NCI-H2081 treated with DMSO at 0.1 percent for 48 hours (cell line): ENCODE results near the gene PHPT1.
"Not testable (repeated sequence)": the region's sequence is repeated elsewhere in the genome, so short reads cannot be mapped to it uniquely, and the experiment has no call there.

ENCODE experiments used
- DNase-seq: peaks from one replicate; lab custom pipeline; 2025; lab: John Stamatoyannopoulos, UW

PHPT1 gene

DNA sequence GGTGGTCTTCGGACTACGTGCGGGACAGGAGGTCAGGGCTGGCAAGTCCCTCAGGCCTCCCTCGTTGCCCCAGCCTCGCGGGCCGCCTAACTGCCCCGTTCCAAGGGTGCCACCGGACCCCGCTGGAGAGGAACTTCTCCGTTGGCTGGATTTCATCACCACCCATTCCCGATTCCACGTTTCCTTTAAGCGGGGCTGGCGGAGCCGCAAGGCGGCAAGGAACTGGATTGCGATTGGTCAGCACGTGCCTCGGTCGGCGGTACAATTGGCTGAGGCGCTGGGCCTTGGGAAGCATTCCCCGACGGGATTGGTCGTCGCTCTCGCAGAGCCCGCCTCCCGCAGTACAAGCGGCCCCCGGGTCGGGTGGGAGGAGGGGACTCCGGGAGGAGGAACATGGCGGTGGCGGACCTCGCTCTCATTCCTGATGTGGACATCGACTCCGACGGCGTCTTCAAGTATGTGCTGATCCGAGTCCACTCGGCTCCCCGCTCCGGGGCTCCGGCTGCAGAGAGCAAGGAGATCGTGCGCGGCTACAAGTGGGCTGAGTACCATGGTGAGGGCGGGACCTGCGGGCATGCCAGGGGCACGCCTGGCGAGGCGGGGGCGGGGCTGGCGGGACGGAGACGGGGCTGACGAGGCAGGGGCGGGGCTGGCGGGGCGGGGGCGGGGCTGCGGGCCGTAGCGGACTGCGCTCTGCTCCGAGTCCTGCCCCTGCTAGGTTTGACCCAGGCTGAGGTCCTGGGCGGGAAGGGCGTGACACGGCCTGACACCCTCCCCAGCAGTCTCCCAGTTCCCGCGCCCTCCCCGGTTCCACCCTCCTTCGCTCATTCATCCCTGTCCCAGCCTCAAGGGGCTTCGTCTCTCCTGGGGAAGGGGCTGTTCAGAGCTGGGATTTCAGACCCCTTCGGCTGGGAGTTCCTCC, at the start of gene PHPT1:
Gene PHPT1 (plus strand): TSS at position 372 of the 922 bp plus-strand sequence. CDS start 22 bp downstream, at position 394.
- peak; percentile 96 for DNase-seq

DNA sequence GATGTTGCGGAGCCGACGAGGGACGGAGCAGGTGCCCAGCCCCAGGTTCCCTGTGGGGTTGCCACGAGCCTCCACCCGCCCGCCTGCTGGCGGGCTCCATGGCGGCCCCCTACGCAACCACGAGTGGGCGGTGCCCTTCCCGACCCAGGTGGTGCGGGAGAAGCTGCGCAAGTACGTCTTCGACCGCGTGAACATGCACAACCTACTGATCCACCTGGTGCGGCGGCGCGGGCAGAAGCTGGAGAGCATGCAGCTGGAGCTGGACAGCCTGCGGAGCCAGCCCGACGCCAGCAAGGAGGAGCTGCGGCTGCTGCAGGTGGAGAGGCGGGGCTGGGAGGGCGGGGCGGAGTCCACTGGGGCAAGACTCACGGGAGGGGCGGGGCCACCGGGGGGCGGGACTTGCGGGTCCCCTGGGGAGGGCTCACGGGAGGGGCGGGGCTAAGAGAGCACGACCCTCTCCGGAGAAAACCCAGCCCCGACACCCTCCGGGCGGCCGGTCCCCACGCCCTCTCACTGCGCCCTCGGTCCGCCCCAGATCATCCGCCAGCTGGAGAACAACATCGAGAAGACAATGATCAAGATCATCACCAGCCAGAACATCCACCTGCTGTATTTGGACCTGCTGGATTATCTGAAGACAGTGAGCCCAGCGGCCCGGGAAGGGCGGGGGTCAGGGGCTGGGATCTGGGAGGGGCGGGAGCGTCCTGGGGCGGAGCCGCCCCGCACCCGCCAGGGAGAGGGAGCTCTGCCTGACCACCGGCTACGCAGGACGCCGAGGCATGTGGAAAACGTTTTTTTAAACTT, 49.2 kb upstream of the PHPT1 start:
- peak; percentile 76 for DNase-seq

DNA sequence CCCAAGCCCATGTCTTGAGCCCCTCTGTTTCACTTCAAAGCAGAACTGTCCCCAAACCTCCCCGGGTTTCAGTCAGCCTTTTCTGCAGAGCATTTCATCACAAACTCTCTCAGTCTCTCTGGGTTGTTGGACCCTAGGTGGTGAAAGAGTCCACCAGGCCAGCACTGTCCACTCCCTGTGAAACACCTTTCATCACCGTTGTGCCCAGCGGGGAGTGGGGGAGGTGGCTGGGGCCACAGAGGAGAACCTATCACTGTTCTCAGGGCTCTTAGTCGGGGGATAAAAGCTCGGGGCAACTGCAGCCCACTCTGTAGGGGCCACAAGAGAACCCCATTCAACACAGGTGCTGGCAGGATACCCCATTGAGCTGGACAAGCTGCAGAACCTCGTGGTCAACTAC, 46.9 kb upstream of the PHPT1 start:
- no peak for DNase-seq

DNA sequence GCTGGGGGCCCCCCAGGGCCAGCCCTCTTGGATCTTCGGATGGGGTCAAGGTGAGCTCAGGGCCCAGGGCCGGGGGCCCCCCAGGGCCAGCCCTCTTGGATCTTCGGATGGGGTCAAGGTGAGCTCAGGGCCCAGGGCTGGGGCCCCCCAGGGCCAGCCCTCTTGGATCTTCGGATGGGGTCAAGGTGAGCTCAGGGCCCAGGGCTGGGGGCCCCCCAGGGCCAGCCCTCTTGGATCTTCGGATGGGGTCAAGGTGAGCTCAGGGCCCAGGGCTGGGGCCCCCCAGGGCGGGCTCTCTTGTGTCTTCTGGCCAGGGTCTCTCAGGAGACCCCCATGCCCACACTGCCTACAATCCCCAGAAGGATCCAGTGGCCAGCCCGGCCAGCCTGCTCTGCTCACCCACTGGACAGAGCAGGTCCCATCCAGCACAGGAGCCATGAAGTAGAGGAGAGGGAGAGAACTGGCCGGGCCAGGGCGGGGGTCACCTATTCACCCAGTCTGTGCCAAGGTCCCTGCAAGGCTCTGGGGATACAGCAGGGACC, 46.1 kb upstream of the PHPT1 start:
- DNase-seq, result not testable (repeated sequence)

DNA sequence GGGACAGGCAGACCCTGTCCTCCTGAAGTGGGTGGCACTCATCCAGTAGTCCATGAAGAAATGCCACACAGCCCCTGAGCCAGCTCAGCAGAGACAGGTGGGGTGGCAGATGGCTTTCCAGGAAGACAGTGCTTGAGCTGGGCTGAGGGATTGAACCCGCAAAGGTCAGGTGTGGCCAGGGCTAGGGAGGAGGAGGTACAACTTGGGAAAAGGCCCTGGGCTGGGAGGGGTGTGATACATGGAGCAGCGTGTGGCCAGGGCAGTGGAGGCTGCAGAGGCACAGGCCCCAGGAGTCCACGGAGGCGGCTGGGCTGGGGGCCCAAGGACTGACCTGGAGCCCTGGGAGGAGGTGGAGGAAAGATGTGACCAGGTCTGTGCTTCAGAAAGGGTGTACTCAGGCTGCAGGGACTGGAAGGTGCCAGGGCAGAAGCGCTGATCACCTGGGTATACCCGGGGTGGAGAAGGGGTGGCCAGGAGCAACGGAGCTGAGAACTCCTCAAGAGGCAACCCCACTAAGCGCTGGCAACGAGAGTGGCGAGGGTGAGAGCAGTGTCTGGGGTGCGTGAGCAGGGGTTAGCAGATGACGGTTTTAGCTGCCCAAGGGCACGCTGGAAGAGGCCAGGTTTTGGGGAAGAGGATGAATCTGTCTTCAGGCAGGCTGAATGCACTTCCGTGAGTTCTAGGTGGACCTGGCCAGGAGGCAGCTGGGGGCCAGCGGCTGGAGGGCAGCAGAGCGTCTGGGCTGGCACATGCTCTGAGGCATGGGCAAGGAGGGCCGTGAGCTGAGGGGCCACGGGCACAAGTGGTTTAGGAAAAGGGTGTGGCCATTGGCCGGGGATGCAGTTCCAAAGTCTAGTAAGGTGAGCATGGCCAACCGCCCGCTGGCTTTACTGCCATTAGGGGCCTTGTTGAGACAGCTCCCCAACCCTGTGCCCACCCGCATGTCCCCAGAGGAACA, 45.4 kb upstream of the PHPT1 start:
- DNase-seq, result no peak

DNA sequence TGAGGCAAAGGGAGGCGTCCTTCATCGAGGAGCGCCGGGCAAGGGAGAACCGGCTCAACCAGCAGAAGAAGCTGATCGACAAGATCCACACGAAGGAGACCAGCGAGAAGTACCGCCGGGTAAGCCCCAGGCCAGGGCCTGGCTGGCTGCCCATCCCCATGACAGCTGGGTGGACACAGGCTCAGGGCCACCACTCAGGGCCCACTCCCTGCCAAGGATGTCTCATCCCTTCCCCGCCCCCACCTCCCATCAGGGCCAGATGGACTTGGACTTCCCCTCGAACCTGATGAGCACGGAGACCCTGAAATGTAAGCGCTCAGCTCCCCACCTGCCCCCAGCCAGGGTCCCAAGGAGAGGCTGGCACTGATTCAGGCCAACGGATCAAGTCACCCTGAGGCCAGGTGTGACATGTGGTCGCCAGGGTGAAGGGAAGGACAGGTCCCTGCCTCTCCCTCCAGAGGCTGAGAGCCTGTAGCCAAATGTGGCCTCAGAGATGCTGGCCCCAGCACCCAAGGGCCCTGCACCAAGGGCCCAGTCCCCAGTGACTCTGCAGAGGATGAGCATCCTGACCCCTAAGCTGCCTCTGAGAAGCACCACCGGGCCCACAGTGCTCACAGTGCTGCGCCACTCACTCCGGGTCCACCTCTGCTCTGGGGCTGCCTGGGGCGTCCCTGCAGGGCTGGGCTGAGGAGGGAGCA, 44.6 kb upstream of the PHPT1 start:
- DNase-seq, result no peak

DNA sequence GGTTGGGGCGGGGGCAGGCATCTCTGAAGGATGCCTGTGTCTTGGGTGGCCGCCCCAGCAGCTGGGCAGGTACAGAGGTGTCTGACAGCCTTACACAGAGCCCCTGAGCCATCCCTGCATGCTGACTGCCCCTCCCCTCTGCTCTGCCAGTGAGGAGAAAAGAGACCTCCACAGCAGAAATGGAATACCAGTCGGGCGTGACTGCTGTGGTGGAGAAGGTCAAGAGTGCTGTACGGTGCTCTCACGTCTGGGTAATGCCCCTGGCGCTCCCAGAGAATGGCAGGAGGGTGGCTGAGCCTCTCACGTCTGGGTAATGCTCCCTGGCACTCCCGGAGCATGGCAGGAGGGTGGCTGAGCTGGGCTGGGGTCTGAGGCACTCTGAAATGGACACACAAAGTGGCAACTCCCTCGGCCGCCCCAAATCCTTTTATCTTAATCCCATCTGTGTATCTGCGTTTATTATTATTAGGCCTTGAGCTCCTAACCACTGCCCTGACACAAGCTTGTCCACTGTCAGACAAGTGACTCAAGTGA, 43.9 kb upstream of the PHPT1 start:
- DNase-seq, result no peak

DNA sequence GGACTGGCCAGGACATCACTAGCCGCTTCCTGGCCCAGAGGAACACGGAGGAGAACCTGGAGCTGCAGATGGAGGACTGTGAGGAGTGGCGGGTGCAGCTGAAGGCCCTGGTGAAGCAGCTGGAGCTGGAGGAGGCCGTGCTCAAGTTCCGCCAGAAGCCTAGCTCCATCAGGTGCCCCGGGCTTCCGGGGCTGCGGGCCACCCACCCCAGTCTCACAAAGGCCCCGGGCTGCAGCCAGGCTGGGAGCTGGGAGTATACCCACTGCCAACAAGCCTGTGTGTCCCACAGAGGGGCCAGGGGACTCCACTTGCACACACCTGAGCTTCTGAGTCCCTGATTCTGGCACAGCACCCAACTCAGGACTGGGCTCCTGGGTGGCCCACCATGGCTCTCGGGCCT, 43.1 kb upstream of the PHPT1 start:
- no peak for DNase-seq

DNA sequence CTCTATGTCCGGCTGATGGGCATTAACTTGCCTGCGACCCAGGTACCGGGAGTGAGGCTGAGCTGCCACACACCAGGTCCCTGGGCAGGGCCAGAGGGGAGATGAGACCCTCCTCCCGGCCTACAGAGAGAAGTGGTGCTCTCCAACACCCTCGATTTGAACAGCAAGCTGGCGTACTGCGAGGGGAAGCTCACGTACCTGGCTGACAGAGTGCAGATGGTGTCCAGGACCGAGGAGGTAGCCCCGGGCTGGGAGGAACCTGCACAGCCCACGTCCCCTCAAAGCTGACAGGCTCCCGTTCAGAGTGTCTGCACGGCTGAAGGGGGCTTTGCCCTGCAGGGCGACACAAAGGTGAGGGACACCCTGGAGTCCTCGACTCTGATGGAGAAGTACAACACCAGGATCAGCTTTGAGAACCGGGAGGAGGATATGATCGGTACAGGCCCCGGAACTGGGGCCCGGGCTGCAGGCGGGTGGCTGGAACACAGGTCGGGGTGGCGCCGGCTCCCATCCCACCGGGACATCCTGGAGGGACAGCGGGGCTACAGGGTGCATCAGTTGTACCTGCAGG, 42.5 kb upstream of the PHPT1 start:
- DNase-seq, result no peak

DNA sequence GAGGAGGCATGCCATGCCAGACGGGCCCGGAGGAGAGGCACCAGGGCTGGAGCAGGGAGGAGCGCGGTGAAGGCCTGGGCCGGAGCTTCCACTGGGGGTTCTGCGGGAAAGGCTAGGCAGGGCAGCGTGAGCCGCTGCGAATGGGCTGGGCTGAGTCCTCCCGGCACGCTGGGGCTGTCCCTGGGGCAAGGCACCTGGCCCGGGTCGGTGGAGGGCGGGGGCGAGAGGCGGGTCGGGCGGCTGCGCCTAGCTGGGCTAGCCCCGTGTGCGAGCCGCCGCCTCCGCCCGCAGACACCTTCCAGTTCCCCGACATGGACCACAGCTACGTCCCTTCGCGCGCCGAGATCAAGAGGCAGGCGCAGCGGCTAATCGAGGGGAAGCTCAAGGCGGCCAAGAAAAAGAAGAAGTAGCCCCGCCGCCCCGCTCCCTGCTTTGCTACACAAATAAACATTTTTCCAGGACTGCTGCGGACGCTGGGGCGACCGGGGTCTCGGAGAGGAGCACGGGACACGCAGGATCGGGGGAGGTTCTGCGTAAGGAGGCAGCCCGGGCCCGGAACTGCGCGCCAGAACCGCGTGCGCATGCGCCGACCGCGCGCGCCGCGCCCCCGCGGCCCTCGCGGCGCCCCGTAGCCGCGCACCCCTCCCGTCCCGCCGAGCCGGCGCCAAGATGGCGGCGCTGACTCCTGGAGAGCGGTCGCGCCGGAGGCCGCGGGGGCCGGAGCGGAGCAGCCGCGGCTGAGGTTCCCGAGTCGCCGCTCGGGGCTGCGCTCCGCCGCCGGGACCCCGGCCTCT, 41.7 kb upstream of the PHPT1 start, which contains the start of gene RABL6:
Gene RABL6 (plus strand): TSS at position 668 of the 794 bp plus-strand sequence. CDS start 249 bp downstream, outside the sequence.
- no peak for DNase-seq

DNA sequence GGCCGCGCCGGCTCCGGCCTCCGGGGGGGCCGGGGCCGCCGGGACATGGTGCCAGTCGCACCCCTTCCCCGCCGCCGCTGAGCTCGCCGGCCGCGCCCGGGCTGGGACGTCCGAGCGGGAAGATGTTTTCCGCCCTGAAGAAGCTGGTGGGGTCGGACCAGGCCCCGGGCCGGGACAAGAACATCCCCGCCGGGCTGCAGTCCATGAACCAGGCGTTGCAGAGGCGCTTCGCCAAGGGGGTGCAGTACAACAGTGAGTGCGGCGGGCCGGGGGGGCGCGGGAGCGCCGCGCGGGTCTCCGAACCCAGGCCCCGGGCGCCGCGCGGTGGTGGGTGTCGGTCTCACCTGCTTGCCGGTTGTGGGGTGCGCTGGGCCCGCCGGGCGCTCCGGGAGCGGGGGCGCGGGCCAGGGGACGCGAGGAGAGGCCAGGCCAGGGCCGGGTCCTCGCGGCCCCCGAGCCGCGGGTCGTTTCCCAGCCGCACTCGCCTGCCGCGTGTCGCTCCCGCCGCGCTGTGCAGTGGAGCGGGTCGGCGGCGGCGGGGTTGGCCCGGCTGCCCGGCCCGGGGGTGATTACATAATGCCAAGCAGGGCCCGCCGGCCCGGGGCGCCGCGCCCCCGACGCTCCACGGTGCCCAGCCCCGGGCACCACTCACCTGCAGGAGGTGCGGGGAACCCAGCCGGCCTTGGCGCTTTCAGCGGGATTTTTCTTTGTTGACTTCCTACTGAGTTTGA, 41.0 kb upstream of the PHPT1 start:
- no peak for DNase-seq

DNA sequence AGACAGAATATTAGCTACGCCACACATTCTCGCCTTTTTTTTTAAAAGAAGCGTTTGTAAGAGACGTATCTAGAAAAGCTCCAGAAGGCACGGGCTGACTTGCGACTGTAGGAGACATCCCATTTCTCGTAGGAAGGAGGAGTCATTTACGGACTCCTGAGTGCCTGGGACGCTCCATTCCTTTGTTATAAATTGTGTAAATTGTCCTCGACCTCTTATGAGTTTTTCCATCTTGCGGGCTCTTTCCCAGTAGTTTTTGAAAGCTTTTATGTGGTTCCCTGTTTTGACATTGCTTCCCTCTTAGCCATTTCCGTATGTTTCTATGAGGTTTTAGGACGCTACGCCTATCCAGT, 40.4 kb upstream of the PHPT1 start:
- no peak for DNase-seq

DNA sequence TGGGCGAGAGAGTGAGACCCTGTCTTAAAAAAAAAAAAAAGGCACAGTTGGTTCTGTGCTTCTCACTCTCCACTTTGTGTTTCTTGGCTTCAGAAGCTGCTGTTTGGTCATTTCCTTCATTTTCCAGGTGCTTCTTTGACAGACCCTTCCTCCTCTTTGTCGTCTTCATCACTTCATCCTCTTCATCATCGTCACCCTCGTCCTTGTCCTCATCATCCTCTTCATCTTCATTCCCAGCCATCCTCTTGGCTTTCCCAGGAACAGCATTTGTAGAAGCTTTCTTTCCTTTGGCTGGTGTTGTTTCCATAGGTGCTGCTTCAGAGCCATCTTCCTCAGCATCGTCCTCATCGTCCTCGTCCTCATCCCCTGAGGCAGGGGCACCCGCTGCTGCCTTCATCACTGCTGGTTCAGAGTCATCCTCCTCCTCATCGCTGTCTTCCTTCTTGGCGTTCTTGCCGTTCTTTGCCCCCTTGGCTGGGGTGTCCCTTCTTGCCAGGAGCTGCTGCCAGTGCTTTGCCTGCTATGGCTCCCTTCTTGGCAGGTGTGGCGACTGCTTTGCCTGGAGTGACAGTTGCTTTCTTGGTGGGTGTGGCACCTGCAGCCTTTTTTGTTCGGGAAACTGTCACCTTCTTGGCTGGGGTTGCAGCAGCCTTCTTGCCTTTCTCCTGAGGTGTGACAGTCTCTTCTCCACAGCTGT, 34.3 kb upstream of the PHPT1 start:
- no peak for DNase-seq

DNA sequence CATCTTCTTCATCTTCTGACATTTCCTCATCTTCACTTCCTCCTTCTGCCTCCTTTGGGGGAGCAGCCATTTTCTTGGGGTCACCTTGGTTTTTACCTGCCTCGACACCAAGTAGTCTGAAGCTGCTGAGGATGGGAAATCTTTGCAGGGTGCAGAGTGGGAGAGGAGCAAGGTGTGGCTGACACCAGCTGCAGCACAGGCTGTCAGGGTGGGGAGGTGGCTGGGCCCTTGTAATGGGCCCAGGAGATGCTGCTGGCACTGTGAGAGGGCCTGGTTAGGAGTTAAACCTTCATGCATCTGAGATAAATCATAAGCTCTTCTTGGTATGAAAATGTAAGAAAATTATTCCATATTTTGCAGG, 33.8 kb upstream of the PHPT1 start:
- DNase-seq, result no peak

DNA sequence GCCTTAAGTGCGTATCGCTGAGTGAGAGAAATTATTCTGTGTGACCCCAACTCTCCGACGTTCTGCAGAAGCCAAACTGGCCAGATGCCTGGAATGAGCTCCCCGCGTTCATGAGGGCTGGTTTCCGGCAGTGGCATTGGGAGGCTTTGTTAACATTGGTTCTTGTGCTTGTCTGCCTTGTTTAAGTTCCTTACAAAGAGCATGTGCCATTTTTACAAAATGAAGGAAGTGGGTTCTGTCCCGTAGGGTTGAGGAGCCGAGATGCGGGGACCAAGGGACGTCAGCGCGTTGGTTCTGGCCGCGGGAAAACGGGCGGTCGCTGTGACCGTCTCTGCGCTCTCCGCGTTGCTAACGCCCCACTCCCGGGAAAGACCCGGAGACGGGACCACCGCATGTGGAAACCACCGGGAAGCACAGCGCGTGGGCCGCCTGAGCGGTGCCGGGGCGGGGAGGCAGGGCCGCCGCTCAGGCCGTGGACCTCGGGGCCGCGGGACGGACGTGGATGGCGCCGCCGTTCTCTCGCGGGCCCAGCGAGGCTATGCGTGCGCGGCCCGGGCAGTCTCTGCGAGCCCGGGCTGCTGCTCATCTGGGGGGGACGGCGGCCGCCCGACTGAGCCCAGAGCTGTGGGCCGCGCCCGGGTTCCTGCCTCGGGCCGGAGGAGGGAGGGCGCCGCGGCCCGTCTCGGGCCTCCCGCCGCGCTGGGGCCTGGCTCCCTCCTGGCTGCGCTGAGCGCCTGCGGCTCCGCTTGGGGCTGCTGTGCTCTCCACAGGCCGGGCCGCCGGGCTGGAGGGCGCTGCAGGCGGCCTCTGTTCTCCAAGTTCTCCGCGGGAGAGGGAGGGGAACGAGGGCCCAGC, 28.0 kb upstream of the PHPT1 start:
- DNase-seq, result no peak

DNA sequence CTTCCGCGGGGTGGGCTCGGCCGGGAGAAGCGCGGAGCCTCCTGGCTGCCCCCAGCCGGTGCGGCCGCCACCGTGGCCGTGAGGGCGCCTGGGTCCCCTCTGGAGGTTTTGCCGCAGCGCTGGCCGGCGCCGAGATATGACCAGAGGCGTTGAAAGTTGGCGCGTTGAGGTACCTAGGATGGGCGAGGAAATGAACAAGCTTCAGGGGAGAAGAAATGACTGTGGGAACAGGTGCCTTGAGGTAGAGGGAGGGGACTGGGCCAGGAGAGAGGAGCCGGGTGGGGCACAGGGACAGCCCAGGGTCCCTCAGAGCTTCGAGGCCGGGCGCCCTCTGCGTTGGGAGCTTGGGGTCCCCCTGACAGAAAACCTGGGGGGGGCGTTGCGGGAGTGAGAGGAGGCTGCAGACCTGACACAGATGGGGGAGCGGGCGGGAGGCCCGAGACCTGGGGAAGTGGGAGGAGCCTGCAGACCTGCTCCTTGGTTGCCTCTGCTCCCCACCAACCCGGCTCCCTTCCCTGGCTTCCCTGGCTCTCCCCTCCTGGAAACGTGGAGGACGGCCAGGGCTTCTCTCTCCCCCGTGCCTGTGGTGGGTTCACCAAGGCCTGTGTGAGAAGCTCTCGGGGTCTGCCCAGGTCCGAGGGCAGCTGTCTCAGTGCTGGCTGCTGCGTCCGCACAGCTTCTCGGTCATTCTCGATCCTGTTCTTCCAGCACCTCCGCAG, 27.2 kb upstream of the PHPT1 start:
- no peak for DNase-seq
